HG03558 (cell line): Measurements from ENCODE around the gene SNCB.

ENCODE experiments used
- ATAC-seq: cut with Tn5 transposase; IDR thresholded peaks from one replicate; pipeline ENCODE4 v1.9.1; 2021; ENCODE audit warnings: moderate number of reproducible peaks; ENCODE audit not compliant: unreplicated experiment; ENCODE audit errors: extremely low read depth

Gene SNCB

DNA sequence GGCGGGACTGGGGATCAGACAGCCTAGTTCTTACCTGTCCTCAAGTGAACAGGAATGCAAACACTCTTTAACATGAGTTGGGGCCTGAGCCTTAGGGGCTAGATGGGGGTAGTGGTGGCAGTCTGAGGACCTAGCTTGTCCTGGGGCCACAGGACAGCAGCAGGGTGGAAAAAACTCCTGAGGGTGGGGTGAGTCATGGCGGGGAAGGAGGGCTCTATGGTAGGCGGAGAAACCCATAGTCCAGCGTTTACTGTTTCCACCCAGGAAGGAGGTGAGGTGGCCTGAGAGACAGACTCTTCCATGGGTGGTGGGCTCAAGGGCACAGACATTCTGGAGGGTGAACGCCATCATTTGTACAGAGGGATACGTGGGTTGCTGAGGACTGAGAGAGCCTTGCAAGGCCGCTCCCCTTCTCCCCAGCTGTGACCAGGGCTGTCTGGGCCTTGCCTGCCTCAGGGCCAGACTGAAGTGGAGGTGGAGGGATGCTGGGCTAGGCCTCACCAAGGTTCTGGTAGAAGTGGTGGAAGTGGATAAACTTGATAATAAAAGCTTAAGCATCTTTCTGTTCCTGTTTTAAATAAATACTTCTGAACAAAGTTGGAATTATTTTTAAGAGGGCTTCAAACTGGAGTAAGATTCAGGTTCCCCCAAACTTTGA lies 15.8 kb upstream of the SNCB start:
- no peak for ATAC-seq

DNA sequence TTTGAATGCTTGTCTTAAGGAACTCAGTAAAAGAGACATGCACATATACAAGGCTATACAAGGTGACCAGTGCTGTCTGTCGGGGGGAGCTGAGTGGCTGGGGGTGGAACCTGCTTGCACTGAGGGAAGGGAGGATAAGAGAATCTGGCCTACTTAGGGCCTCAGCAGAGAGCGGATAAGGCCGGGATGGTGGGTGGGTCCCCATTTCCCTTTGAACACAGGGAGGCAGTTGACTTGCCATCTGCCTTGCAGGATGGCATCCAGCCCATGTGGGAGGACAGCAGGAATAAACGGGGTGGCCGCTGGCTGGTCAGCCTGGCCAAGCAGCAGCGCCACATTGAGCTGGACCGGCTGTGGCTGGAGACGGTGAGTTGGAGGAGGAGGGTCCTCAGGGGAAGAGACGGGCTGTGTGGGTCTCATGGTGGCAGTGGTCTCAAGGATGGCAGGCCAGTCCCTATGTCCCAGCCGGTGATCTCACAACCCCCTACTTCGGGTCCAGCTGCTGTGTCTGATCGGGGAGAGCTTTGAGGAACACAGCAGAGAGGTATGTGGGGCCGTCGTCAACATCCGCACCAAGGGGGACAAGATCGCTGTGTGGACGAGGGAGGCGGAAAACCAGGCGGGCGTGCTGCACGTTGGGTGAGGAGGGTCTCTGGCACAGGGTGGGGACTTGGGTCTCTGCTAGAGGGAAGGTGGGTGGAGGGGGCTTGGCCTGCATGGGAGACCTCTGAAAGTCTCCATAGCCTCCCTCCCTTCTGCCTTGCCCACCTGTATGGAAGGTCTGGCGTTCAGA lies 14.7 kb upstream of the SNCB start:
- ATAC-seq = no peak

DNA sequence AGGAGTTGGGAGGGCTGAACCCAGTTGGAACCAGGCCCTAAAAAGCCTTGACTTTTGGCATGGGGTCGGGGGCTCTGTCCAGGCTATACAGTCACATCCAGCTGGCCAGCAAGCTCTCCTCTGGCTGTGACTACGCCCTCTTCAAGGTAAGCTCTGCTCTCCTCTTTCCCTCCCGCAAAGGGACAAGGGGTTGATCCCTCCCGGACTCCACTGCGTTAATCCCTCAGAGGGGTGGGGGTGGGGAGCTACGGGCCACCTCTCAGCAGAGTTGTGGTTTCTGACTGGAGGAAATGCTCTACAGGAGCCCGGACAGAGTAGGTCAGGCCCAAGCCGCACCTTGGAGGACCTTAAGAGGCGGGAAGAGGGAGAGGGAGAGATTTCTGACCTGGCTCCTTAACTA lies 14.0 kb upstream of the SNCB start:
- ATAC-seq = no peak

DNA sequence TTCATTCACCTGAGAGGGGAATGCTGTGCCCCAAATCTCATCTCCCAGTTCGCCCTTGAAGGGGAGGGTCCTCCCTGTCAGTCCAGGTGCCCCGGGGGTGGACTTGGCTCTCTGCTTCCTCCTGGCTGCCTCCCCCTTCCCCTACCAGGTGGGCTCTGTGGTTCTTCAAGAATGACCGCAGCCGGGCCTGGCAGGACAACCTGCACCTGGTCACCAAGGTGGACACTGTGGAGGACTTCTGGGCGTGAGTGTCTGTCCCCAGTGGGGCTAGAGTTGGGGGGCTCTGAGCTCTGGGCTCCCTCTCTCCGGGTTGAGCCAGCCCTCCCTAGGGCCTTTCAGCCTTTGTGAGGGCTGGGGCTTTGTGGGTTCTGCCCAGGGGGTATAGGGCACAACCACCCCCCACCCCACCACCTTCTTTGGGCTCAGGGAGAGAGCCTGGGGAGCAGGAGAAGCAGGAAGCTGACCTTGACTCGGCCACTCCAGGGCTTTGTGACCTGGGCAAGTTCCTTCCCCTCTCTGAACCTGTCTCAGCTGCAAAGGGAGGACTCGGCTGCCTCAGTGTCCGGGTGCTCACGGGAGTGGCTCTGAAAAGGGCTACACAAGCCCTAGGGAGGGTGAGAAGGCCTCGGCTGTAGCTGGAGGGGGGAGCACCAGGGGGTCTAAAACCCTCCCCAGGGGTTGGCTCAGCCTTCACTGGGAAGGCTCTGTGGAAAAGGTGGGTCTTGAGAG lies 13.3 kb upstream of the SNCB start:
- ATAC-seq = no peak

DNA sequence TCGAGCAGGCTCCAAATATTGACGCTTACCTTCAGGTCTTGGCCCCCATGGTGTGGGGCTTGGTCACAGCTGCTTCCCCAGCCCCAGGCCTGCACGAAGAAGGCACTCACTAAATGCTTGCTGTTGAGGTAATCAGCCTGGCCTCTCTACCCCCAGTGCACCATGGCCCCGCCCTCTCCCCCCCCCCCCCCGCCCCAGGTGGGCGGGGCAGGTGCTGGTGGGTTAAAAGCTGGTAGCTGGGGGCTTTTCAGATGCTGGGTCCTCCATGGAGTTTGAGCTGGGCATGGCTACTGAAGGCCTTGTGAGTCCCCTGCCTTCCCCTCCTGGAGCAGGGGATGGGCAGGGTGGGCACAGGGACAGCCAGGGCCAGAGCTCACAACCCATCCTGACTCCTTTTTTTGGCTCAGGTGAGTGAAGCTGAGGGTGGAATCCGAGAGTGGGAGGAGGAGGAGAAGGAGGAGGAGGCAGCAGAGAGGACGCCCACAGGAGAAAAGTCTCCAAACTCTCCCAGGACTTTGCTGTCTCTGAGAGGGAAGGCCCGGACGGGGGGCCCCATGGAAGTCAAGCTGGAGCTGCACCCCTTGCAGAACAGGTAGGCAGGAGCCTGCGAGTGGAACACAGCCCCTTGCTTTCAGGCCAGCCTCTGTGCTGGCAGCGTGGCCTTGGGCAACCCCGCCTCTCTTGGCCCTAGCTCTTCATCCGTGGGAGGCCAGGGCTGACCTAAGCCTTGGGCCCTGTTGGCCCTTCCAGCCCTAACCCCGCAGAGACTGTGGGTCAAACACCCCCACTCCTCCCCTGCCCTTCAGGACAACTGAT lies 12.5 kb upstream of the SNCB start:
- no peak for ATAC-seq

DNA sequence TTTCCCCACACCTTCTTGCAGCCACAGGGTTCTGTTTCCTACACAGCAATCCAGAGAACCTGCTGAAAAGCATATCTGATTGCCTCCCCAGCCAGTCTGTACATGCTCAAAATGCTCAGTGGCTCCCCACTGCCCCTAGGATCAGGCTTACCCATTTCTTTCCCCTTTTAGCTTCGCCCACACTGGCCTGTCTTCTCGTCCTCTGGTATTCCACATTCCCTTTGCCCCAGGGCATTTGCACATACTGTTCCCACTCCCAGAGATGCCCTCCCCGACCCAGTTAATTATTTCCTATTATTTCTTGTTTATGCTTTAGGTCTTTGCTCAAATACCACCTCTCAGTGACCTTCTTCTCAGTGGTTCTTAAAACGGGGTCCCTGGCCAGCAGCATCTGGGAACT lies 10.3 kb upstream of the SNCB start:
- ATAC-seq = no peak

DNA sequence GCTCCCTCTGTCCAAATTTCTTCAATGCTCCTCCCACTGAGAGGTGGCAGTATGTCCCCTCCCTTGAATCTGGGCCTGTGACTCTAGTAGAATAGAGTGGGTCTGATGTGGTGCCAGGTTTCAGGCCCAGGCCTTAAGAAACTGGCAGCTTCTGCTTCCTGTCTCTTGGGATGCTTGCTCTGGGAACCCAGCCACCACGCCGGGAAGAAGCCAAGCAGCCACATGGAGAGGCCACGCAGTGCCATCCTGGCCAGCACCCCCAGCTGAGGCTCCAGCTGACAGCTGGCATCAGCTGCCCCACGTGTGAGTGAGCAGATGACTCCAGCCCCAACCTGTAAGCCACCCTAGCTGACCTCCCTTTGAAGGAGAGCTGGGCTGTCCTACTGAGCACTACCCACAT lies 9.6 kb upstream of the SNCB start:
- no peak for ATAC-seq

DNA sequence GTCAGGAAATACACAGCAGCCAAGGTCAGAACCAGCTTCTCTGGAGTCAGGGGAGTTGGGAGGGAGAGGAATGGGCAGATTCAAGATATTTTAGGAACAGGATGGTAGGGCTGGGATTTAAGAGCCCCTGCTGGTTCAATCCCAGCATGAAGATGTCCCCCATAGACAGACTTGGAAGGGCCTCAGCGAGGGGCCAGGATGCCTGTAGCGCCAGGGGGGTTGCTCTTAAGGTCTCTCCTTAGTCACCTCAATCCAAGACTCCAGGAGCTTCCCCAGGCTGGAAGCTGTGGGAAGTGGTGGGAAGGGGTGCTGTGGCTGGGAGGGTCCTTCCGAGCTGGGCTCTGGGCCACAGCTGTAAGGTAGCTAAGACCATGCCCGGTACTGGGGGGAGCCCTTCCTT lies 8.9 kb upstream of the SNCB start:
- no peak for ATAC-seq

DNA sequence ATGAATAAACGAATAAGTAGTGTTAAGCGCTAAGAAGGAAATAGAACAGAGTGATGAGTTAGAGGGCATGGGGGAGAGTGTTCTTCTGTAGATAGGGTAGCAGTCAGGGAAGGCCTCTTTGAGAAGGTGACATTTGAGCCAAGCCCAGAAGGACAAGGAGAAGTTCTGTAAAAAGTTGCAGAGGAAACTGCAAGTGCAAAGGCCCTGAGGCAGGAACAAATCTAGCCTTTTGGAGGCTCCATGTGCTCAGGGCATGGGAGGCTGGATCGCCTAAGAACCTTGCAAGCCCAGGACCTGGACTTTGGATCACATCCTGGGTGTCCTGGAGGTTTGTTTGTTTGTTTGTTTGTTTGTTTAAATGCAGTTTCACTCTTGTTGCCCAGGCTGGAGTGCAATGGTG lies 8.1 kb upstream of the SNCB start:
- no peak for ATAC-seq

DNA sequence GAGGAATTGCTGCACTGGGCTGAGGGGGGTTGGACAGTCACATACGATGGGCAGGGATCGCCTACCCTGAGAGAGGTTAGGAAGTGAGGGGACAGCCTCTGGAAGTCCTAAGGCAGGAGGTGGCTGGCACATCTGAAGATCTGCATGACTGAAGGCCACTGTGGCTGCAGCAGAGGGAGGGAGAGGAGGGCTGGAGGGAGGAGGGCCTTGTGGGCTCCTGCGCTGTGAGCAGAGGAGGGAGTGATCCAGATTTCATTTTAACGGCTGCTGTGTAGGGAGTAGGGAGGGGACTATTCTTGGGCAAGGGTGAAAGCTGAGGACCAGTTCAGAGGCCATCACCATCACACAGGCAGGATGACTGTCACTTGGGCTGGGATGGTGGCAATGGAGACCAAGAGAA lies 7.2 kb upstream of the SNCB start:
- ATAC-seq = no peak

DNA sequence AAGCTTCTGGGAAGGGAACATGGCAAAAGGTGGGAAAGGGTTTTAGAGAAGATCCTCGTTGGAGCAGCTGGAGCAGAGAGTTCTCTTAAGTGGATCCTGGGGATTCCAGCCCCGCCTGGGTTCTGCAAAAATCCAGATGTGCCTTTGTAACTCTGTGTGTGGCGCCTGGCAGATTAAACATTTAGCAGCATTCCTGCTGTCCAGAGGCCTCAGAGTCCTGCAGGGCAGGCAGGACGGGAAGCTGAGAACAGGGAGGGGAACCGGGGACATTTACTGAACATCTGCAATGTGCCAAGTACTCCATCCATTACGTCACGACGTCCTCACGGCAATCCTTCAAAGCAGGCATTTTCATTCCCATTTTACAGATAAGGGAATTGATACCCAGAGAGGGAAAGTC lies 6.1 kb upstream of the SNCB start:
- ATAC-seq = no peak

DNA sequence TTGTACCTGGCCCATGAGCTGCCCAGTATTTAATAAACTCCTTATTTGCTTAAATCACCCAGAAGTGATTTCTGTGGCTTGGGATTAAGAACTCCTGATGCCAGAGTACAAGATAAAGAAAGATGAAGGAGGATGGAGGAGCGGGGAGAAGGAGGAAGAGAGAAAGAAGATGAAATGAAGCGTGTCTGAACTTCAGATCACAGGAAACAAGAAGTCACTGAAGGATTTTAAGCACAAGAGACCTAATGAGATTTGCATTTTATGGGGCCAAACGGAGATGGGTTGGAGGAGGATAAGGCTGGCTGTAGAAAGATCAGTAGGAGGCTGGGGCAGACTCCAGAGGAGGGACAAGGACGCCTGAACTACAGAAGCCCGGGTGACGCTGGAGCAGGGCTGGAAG lies 3.3 kb upstream of the SNCB start:
- ATAC-seq = no peak

DNA sequence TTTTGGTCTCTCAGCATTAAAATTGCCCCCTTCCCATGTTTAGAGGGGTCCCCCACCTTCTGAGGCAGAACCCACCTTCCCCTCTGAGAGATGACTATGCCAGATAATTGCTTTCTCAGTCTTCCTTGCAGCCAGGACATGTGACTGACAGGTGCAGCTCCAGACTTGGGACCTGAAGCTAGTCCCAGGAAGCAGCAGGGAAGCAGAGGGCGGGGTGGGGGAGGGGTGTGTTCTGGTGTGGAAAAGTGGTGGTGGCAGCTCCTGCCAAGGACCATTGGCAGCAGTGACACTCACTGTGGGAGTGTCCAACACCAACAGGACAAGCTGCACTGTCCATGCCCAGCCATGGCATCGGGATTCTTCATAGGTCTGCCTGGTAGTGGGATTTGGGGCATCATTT lies 2.4 kb upstream of the SNCB start:
- ATAC-seq = no peak

DNA sequence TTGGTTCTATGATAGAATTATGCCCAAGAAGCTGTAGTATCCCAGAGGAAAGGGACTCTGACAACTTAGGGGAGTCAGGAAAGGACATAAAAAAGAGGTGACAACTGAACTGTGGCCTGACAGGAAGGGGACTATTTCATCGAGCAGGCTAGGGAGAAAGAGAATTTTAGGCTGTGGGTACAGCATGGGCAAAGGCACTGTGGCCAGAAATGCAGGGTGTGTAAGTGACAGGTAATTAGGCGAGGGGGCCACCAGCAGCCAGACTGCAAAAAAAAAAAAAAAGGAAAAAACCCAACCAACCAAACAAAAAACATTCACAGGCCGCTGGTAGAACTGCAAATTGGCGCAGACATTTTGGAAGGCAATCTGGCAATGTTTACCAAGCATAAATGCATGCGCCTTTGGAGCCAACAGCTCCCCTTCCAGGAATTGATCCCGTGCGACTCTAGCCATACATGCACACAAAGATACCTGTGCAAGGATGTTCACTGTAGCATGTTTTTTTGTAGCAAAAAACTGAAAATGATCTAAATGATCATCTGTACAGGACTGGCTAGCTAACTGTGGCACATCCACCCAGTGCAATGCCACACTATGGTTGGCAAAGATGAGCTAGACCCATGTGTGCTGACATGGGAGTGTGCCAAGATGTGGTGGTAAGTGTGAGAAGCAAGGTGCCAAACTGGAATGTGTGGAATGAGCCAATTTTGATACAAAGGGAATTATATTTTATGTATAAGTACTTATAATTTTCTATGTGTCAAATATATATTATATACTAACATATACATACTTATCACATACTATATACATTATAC lies 1.3 kb upstream of the SNCB start:
- ATAC-seq = no peak

DNA sequence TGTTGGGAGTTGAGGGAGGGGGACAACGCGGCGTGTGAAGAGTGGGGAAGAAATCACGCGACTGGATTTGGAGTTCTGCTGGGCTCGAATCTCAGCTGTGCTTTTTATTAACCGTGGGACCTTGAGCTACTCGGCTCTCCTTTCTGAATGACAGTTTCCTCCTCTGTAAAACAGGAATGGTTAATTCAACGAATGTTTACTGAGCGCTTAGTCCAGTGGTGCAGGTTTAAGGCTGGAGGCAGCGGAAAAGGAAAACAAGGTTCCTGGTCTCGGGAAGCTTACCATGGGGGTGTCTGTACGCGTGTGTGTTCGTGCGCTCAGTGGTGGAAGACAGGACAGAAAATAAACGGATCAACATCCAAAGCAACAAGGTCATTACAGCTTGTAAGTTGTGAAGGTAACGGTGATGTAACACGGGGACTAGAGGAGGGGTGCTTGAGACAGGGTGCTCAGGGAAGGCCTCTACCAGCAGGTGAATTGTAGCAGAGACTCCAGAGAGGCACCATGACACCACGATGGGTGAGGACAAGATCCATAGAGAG lies 418 bp upstream of the SNCB start:
- no peak for ATAC-seq

DNA sequence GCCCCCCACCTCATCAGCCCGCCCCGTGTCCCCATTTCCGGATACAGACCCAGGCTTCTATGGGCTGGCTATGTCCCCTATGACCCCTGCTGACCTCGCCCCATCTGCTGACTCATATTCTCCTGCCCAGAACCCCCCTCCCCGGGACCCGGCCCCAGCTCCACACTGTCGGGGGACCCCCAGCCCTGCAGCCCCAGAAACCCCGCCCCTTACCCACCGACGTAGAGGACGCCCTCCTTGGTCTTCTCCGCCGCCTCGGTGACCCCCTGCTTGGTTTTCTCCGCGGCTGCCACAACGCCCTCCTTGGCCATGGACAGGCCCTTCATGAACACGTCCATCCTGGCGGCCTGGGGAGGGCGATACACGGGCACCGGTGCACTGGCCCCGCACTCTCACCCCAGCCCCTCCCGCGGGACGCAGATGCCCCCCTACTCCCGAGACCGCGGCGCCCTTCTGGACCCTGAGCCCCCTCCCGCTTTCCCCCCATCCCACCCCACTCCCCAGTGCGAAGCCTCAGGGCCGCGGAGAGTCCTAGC lies 949 bp downstream of the SNCB start:
- ATAC-seq = no peak

DNA sequence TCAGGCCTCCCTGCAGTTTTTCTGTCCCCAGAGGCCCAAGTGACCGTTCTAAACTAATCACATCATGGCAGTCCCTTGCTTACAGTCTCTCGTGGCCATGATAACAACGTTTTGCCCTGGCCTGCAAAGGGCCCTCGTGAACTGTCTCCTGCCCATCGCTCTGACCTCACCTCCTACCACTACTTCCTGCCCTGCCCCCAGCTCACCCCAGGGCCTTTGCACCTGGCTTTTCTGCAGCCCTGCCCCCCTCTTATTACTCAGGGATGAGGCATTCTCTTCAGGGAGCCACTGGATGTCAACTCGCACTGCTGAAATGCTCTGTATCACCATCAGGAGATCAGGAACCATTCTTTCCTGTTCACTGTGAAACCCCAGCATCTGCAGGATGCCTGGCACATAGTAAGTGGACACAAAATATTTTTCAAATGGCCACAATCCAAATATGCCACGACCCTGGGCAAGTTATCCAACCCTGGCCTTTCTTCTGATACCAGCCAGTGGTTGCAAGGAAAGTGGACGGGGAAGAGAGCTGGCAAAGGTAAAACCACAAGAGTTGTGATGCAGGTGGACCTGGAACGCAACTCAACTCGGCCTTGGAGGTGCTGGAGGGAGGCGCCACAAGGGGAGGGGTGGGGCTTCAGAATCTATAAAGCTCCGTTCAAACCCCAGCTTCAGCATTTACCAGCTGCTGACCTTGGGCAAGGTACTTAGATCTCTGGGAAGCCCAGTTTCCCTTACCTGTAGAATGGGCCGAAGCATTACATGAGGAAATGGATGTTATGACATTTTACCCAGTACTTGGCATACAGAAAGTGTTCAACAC lies 1.7 kb downstream of the SNCB start:
- ATAC-seq = no peak

DNA sequence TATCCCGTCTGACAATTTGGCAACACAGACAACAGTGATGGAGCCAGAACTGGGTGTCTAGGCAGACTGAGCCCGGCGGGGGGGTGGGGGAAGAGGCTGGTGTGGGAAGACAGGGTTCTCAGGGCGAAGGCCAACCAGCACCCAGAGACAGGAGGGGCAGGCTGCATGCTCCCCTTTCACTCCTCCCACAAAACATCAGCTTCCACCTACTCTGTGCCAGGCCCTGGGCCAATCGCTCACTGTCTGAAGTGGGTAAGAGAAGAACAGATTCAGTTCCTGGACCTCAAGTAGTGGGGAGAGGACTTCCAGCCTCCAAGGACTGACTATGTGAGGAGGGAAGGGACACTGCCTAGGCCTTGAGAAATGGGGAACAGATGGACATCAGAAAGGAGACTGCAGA lies 2.8 kb downstream of the SNCB start:
- ATAC-seq = no peak

DNA sequence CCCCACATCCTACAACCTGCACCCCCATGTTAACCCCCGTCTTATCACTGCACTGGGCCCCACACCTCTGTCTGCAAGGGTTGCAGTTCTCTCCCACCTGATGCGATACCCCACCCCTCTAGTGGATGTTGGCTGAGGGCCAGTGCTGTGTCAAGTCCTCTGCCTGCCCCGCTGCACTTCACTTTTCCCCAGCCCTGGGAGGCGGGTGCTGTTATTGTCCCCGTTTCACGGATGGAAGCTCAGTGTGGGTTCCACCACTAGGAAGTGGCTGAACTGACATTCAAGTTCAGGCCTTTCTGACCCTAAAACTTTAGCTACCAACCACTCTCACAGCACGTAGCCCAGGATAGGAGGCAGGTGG lies 3.5 kb downstream of the SNCB start:
- ATAC-seq = no peak
